Prostate gland (tissue), 2 donors: ENCODE measurements around the gene SCG5.

Experiments used
- CTCF ChIP-seq, 4 experiments: fragments of 200-600 bp in 2 of 4; fragments of 450-650 bp in 2 of 4; sonication (generic) in 2 of 4; IDR thresholded peaks; 1 replicate in 3 of 4; 2 replicates in 1 of 4; pipeline ENCODE4 v1.5.1; 2016 to 2019; ENCODE audit warnings: antibody characterized with exemption in 4 of 4, mild to moderate bottlenecking in 2 of 4, moderate library complexity in 2 of 4
- POLR2A ChIP-seq: fragments of 450-650 bp; IDR thresholded peaks from one replicate; pipeline ENCODE4 v1.6.1; 2016; ENCODE audit warnings: antibody characterized with exemption, mild to moderate bottlenecking
- POLR2AphosphoS5 ChIP-seq: sonication (generic); formaldehyde crosslinking; IDR thresholded peaks from one replicate; pipeline ENCODE4 v1.6.1; 2017; ENCODE audit warnings: antibody characterized with exemption

- TF ChIP-seq POLR2A (no peak), CTCF (IDR thresholded peaks at IDR 0.05) (no peak), POLR2AphosphoS5 (no peak)
Measured at GRCh38 chr15:32669896-32670611, 28.5 kb downstream of the SCG5 start.
